Lung (tissue), 12 donors: ENCODE results near the gene RNF157. TPM values are rescaled to one million over a fixed set of nuclear protein-coding genes. Genes with fewer than 3 reads are reported as not detected.
A peak's percentile ranks its signal among the peaks of the same experiment; 100 is the strongest.

ENCODE experiments used
- ATAC-seq: fragments of 200-7000 bp; cut with Tn5 transposase; one replicate; pipeline ENCODE4 v1.9.1; 2020; ENCODE audit warnings: moderate number of reproducible peaks; ENCODE audit not compliant: insufficient read depth, low FRiP score
- DNase-seq, 3 donors: peaks; one replicate each; pipeline ENCODE4 v3.0.0-alpha.2; 2013 to 2017
- H3K27ac ChIP-seq, 2 donors: one replicate each; pipeline ENCODE4 v1.5.1; 2013; ENCODE audit warnings: mild to moderate bottlenecking in 2 of 2, moderate library complexity in 2 of 2, control low read depth in 1 of 2, inconsistent platforms in 1 of 2, low read depth in 1 of 2, low read length in 1 of 2
- H3K27me3 ChIP-seq, 3 donors: one replicate each; pipeline ENCODE4 v1.5.1; 2013; ENCODE audit warnings: low read length in 2 of 3; ENCODE audit not compliant: control insufficient read depth in 3 of 3, insufficient read depth in 3 of 3
- H3K36me3 ChIP-seq, 4 donors: one replicate each; pipeline ENCODE4 v1.5.1; 2013; ENCODE audit warnings: low read length in 4 of 4, mild to moderate bottlenecking in 1 of 4, moderate library complexity in 1 of 4; ENCODE audit not compliant: control insufficient read depth in 4 of 4, insufficient read depth in 4 of 4
- H3K4me1 ChIP-seq, 5 donors: one replicate each; pipeline ENCODE4 v1.5.1; 2013; ENCODE audit warnings: low read length in 5 of 5, mild to moderate bottlenecking in 2 of 5, moderate library complexity in 1 of 5; ENCODE audit not compliant: control insufficient read depth in 5 of 5, insufficient read depth in 5 of 5
- H3K4me3 ChIP-seq: one replicate; pipeline ENCODE4 v1.5.1; 2013; ENCODE audit warnings: mild to moderate bottlenecking, control low read depth, moderate library complexity
- H3K9ac ChIP-seq, 2 donors: one replicate each; pipeline ENCODE4 v1.5.1; 2013; ENCODE audit warnings: low read length in 2 of 2, control low read depth in 1 of 2; ENCODE audit not compliant: insufficient read depth in 1 of 2
- H3K9me3 ChIP-seq, 4 donors: one replicate each; pipeline ENCODE4 v1.5.1; 2013; ENCODE audit warnings: low read length in 3 of 4, mild to moderate bottlenecking in 1 of 4, moderate library complexity in 1 of 4; ENCODE audit not compliant: control insufficient read depth in 4 of 4, insufficient read depth in 3 of 4
- WGBS, 2 donors: extraction: QIAGEN DNeasy Blood & Tissue Kit; methylation state at CpG; one replicate each; pipeline ENCODE4 v1.1.7; 2013; 5-methylcytosine and 5-hydroxymethylcytosine counted together
- polyA plus RNA-seq, 2 donors: library from polyadenylated mRNA; stranded (reverse); fragments of 200-250 nt; gene quantifications; one replicate each; pipeline ENCODE4 v1.2.1, GENCODE V29; 2013
- total RNA-seq, 2 donors: library from RNA; depleted of rRNA in 1 of 2; stranded (reverse); fragments of >200 nt in 1 of 2; gene quantifications; one replicate each; pipeline ENCODE4 v1.2.1, GENCODE V29; 2014 to 2021
- TF ChIP-seq, protein P1 (sequence below): IDR thresholded peaks from 2 replicates; pipeline ENCODE4 v1.5.1; 2012; ENCODE audit warnings: mild to moderate bottlenecking; ENCODE audit errors: control extremely low read depth, extremely low read depth
- donor health status: control.
- donor health status: control.
- donor health status: Bipolar disorder and iron deficiency.
- donor health status: healthy.
- donor health status: DM: yes; HTN: yes; CAD: no.

RNF157 gene
- total and polyA plus RNA-seq, 4 donors, result 0.88 to 2.5 (median 1.8) TPM

DNA sequence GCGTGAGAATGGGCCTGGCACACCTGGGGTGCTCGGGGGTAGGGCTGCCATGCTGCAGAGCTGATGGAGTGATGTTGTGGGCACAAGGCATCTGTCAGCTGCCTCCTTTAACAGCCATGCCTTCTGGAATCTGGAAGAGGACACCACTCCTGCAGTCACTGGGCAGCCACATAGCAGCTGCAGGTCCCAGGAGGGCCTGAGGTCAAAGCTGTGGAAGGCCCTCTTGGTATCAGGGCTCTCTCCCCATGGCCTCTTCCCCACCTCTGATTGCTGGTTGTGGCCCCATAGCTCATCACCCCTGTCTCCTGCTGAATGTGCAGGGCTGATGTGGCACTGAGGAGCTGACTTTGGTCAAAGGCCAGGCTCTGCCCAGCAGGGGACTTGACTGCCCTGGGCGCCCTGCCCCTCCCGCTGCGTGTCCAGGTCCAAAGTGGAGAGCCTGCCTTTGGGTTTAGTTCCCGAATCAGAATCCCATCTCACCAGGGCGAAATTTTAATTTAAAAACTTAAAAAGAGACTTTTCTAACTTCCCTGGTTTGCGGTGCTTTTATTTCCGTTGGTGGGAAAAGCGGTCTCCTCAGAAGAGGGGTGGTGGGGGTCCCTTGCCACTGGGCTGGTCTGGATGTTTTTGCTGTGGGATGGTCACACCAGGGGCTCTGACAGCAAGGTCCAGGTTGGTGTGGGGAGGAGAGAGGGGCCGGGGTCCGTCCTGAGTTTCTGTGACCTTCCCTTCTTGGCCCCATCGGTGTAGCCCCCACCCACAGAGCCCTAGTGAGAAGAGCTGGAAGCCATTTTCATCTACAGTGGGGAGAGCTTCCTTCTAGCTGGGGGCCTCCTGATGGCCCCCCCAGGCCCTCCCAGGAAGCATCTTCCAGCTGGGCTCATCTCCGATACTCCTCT is 30.7 kb upstream of the RNF157 start:
- no peak for ATAC-seq
- no peaks in the 10 kb centered on the region for H3K9me3 ChIP-seq
- no peak for DNase-seq
- peak overlapping the region in 1 of 2 donors; percentile 80 for H3K27ac ChIP-seq
- H3K27me3 ChIP-seq, result no peaks in the 10 kb centered on the region
- no peak overlapping the region for H3K4me3 ChIP-seq
- peaks cover 0 to 63% (median 31%) of the 10 kb centered on the region in 5 donors for H3K4me1 ChIP-seq
- TF ChIP-seq, protein P1, sequence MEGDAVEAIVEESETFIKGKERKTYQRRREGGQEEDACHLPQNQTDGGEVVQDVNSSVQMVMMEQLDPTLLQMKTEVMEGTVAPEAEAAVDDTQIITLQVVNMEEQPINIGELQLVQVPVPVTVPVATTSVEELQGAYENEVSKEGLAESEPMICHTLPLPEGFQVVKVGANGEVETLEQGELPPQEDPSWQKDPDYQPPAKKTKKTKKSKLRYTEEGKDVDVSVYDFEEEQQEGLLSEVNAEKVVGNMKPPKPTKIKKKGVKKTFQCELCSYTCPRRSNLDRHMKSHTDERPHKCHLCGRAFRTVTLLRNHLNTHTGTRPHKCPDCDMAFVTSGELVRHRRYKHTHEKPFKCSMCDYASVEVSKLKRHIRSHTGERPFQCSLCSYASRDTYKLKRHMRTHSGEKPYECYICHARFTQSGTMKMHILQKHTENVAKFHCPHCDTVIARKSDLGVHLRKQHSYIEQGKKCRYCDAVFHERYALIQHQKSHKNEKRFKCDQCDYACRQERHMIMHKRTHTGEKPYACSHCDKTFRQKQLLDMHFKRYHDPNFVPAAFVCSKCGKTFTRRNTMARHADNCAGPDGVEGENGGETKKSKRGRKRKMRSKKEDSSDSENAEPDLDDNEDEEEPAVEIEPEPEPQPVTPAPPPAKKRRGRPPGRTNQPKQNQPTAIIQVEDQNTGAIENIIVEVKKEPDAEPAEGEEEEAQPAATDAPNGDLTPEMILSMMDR, result no peak
- 85 to 88% methylated on average over 14 of the region's 14 CpGs for whole genome bisulfite sequencing, 2 donors
- H3K9ac ChIP-seq, result peak overlapping the region in 1 of 2 donors; percentile 43
- peaks cover 0 to 12% (median 8%) of the 10 kb centered on the region in 4 donors for H3K36me3 ChIP-seq

DNA sequence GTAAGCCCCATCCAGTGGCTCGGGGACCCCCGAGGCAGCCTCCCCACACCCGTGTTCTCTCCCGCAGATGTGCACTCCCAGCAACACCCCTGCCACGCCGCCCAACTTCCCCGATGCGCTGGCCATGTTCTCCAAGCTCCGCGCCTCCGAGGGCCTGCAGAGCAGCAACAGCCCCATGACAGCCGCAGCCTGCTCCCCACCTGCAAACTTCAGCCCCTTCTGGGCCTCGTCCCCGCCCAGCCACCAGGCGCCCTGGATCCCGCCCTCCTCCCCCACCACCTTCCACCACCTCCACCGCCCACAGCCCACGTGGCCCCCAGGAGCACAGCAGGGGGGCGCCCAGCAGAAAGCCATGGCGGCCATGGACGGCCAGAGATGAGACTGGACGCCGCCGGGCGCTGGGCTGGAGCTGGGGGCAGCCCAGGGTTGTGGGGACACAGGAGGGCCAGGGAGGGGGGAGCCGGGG is 29.9 kb upstream of the RNF157 start:
- H3K9ac ChIP-seq, result no peak overlapping the region
- TF ChIP-seq, protein P1, result no peak
- no peaks in the 10 kb centered on the region for H3K9me3 ChIP-seq
- H3K27ac ChIP-seq, result no peak overlapping the region
- H3K4me1 ChIP-seq, result peaks cover 0 to 63% (median 31%) of the 10 kb centered on the region in 5 donors
- 85 to 89% methylated on average over 26 of the region's 26 CpGs for WGBS, 2 donors
- DNase-seq, result no peak
- peaks cover 0 to 12% (median 8%) of the 10 kb centered on the region in 4 donors for H3K36me3 ChIP-seq
- ATAC-seq, result no peak
- no peaks in the 10 kb centered on the region for H3K27me3 ChIP-seq
- H3K4me3 ChIP-seq, result no peak overlapping the region

DNA sequence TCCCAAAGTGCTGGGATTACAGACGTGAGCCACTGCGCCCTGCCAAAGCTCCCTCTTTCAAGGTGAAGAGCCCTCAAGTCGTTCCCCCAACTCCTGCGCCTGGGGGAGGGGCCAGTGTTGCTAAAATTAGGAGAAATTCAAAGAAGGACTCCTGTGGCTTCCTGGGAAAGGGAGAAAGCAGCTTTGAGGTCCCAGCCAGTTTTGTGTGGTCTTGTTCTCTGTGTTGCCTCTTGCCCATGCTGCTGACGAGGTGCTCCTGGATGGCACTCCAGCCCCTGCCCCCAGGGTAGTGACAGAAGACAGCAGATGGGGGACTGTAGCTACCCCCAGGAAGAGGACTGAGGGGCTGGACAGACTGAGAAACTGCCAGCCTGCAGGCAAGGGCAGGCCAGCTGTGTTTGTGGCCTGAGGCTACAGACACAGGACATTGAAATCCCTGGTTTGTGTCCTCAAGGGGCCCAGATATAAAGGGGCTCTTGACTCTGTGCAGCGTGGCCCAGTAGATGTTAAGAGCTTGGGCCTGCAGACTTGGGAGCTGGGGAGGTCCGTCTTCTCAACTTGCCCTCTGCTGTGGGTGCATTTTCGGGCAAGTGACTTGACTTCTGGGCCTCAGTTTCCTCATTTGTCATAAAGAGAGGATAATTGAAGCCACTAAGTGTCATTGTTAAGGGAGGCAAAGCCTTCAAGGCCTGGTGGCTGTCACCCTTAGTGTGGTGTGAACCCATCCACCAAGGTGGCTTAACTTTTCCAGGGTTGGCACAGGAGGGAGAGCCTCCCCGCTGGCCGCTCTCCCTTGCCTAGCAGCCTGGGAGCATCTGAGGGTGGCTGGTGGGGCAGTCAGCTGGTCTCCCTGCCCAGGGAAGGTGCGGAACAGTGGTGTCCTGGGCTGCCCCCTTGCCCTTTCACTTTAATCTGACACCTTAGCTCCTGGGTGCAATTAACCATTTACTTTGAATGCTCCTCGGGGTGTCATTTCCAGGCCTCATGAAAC is 29.0 kb upstream of the RNF157 start:
- Histone ChIP-seq H3K9me3 (no peaks in the 10 kb centered on the region), H3K27me3 (no peaks in the 10 kb centered on the region), H3K4me1 (peaks cover 4 to 62% (median 31%) of the 10 kb centered on the region in 5 donors), H3K9ac (no peak overlapping the region), H3K27ac (peak overlapping the region; percentile 34 to 36), H3K36me3 (peaks cover 0 to 12% (median 8%) of the 10 kb centered on the region in 4 donors), H3K4me3 (no peak overlapping the region)
- TF ChIP-seq, protein P1, result no peak
- DNase-seq, result peak in 1 of 3 donors; percentile 29
- ATAC-seq, result no peak
- 73 to 74% methylated on average over 12 of the region's 12 CpGs for WGBS, 2 donors
